ENCODE data around the gene PGPEP1. TPM values are rescaled to one million over a fixed set of nuclear protein-coding genes. Genes with fewer than 3 reads are reported as not detected.

The PGPEP1 gene
- polyA plus RNA-seq, 1 of the 3 experiments (the other 2 are of a cell fraction) = 13.8 TPM

DNA sequence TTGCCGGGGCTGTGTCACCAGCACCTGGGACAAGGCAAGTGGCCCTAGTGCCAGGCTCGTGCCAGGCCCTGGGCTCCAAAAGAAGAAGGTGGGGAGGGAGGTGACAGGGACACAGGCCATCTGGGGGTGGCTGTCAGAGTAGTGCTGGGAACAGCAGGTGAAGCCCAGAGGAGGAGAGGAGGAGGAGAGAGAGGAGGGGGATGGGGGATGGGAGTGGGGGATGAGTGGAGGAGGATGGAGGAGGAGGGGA is 36.3 kb upstream of the PGPEP1 start:
- Histone ChIP-seq H3K27me3 (ENCODE audit: insufficient read depth) (no peaks in the 10 kb centered on the region), H3K4me3 (ENCODE audit: low read depth in 2 of 2, low read length in 1 of 2) (peak overlapping the region in 1 of 2 experiments; percentile 60; a peak in 2 of 4 replicates), H3K27ac (ENCODE audit: low read depth in 2 of 2, low read length in 1 of 2) (peak overlapping the region; percentile 97 to 98)

DNA sequence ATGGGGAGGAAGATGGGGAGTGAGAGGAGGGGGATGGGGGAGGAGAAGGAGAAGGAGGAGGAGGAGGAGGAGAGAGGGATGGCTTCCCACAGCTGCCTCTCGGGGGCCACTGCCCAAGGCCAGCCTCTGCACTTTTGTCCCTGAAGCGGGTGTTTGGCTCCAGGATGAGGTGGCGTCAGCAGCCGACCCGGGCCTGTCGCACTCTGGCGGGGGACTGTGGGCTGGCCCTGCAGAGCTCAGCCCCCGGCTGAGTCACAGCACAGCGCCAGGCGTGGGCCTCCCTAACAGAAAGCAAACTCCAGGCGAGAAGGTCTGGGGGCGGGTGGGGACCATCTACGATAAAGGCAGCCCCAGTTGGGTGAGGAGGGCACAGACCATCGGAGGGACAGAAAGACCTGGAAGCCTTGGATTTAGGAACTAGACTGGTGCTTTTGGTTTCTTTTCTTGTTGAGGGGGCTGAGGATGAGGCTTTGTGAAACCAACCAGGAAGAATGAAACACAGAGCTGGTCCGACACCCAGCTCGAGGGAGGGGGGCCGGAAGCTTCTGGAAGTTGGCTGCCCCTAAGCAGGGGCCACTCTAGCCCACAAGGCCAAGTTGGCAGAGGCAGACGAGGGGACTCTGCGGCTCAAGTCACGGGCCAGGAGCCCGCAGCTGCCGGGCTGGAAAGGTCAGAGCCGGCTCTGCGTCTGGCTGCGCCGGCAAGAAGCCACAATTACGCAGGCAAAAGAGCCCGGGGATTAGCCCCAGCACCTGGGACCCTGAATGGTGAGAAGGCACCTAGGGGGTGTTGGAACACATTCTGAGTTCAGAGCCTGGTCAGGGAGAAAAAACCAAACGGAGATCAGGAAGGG is 35.7 kb upstream of the PGPEP1 start:
- Histone ChIP-seq H3F3A (replicated peaks; ENCODE audit: insufficient read depth) (peaks cover 25% of the 10 kb centered on the region), H3K79me2 (ENCODE audit: insufficient read depth) (no peaks in the 10 kb centered on the region), H3K27me3 (ENCODE audit: insufficient read depth) (no peaks in the 10 kb centered on the region), H2AFZ (ENCODE audit: low read depth) (peak overlapping the region; percentile 84), H3K27ac (ENCODE audit: low read depth in 2 of 2, low read length in 1 of 2) (peak overlapping the region; percentile 97 to 98), H3K36me3 (replicated peaks in 1 of 2; ENCODE audit: control insufficient read depth in 1 of 2, insufficient read depth in 2 of 2, low read length in 1 of 2) (peaks cover 0 to 31% of the 10 kb centered on the region in 2 experiments), H3K4me3 (ENCODE audit: low read depth in 2 of 2, low read length in 1 of 2) (peak overlapping the region; percentile 19 to 60), H3K4me2 (peak overlapping the region; percentile 97), H3K4me1 (ENCODE audit: control insufficient read depth in 1 of 2, insufficient read depth in 2 of 2, low read depth in 1 of 2, low read length in 1 of 2) (peaks cover 23% of the 10 kb centered on the region in 2 experiments; a peak in 3 of 4 replicates), H3K9ac (peak overlapping the region; percentile 90), H4K20me1 (ENCODE audit: insufficient read depth) (no peaks in the 10 kb centered on the region), H3K9me3 (no peaks in the 10 kb centered on the region), H3K9me2 (no peaks in the 10 kb centered on the region)
- ChIA-PET CTCF (interaction anchor here (1.0 to 5.1 kb wide), 8 partner anchors 12 to 53 kb away, joined by 3 to 69 read pairs (median 5); partner anchors contain the start of genes JUND and LSM4), POLR2A (interaction anchor here (1.8 to 2.9 kb wide), 4 partner anchors 12 to 114 kb away, joined by 4 to 50 read pairs (median 22); partner anchors contain the start of genes JUND, LSM4 and SSBP4)
- WGBS (ENCODE audit: low lambda C conversion rate) = 3% methylated on average over 18 of the region's 29 CpGs
- peak; percentile 92 for DNase-seq
- TF ChIP-seq POLR2AphosphoS5 (IDR thresholded peaks at IDR 0.05; ENCODE audit: low read depth, low read length) = peak; percentile 75
- TF ChIP-seq, protein P1, sequence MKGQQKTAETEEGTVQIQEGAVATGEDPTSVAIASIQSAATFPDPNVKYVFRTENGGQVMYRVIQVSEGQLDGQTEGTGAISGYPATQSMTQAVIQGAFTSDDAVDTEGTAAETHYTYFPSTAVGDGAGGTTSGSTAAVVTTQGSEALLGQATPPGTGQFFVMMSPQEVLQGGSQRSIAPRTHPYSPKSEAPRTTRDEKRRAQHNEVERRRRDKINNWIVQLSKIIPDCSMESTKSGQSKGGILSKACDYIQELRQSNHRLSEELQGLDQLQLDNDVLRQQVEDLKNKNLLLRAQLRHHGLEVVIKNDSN (IDR thresholded peaks at IDR 0.05; ENCODE audit: borderline replicate concordance, low read depth) = no peak
- TF ChIP-seq RXRA (IDR thresholded peaks at IDR 0.05; ENCODE audit: borderline replicate concordance, low read depth) = no peak
- peak; percentile 52; the same call in 1 of the 2 replicates for TF ChIP-seq TCF12 (IDR thresholded peaks at IDR 0.05)
- no peak for TF ChIP-seq GABPA (IDR thresholded peaks at IDR 0.05; ENCODE audit: low read depth)
- TF ChIP-seq EP300 (IDR thresholded peaks at IDR 0.05; ENCODE audit: borderline replicate concordance in 1 of 2, low read depth in 1 of 2, low read length in 1 of 2) = no peak
- no peak for TF ChIP-seq YY1 (IDR thresholded peaks at IDR 0.05; ENCODE audit: low read depth)
- TF ChIP-seq NFIC (IDR thresholded peaks at IDR 0.05; ENCODE audit: borderline replicate concordance) = no peak
- TF ChIP-seq NRF1 (IDR thresholded peaks at IDR 0.05; ENCODE audit: low read depth, low read length) = no peak
- TF ChIP-seq, protein P2, sequence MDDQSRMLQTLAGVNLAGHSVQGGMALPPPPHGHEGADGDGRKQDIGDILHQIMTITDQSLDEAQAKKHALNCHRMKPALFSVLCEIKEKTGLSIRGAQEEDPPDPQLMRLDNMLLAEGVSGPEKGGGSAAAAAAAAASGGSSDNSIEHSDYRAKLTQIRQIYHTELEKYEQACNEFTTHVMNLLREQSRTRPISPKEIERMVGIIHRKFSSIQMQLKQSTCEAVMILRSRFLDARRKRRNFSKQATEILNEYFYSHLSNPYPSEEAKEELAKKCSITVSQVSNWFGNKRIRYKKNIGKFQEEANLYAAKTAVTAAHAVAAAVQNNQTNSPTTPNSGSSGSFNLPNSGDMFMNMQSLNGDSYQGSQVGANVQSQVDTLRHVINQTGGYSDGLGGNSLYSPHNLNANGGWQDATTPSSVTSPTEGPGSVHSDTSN (IDR thresholded peaks at IDR 0.05) = no peak
- no peak for TF ChIP-seq FOXJ3 (CRISPR knock-in tag; IDR thresholded peaks at IDR 0.05)
- peak; percentile 72 for TF ChIP-seq CHD2 (IDR thresholded peaks at IDR 0.05; ENCODE audit: low read length, partially characterized antibody)
- TF ChIP-seq, protein P3, sequence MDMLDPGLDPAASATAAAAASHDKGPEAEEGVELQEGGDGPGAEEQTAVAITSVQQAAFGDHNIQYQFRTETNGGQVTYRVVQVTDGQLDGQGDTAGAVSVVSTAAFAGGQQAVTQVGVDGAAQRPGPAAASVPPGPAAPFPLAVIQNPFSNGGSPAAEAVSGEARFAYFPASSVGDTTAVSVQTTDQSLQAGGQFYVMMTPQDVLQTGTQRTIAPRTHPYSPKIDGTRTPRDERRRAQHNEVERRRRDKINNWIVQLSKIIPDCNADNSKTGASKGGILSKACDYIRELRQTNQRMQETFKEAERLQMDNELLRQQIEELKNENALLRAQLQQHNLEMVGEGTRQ (IDR thresholded peaks at IDR 0.05; ENCODE audit: borderline replicate concordance, low read depth, low read length) = no peak
- no peak for TF ChIP-seq SIN3A (IDR thresholded peaks at IDR 0.05; ENCODE audit: borderline replicate concordance, low read depth, low read length)
- TF ChIP-seq SMC3 (IDR thresholded peaks at IDR 0.05; ENCODE audit: low read depth, low read length) = no peak
- TF ChIP-seq, protein P4, sequence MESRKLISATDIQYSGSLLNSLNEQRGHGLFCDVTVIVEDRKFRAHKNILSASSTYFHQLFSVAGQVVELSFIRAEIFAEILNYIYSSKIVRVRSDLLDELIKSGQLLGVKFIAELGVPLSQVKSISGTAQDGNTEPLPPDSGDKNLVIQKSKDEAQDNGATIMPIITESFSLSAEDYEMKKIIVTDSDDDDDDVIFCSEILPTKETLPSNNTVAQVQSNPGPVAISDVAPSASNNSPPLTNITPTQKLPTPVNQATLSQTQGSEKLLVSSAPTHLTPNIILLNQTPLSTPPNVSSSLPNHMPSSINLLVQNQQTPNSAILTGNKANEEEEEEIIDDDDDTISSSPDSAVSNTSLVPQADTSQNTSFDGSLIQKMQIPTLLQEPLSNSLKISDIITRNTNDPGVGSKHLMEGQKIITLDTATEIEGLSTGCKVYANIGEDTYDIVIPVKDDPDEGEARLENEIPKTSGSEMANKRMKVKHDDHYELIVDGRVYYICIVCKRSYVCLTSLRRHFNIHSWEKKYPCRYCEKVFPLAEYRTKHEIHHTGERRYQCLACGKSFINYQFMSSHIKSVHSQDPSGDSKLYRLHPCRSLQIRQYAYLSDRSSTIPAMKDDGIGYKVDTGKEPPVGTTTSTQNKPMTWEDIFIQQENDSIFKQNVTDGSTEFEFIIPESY (IDR thresholded peaks at IDR 0.05; ENCODE audit: borderline replicate concordance, low read depth) = no peak
- no peak for TF ChIP-seq RFX5 (IDR thresholded peaks at IDR 0.05; ENCODE audit: low read length)

More for the DNA sequence above, 36.3 kb upstream of the PGPEP1 start:
- Histone ChIP-seq H3K9me2 (no peaks in the 10 kb centered on the region), H3K9ac (peak overlapping the region; percentile 90), H3K4me2 (peak overlapping the region; percentile 97), H3K4me1 (ENCODE audit: control insufficient read depth in 1 of 2, insufficient read depth in 2 of 2, low read depth in 1 of 2, low read length in 1 of 2) (peaks cover 23% of the 10 kb centered on the region in 2 experiments; a peak in 3 of 4 replicates), H3K9me3 (no peaks in the 10 kb centered on the region), H3F3A (replicated peaks; ENCODE audit: insufficient read depth) (peaks cover 26% of the 10 kb centered on the region), H3K79me2 (ENCODE audit: insufficient read depth) (no peaks in the 10 kb centered on the region), H2AFZ (ENCODE audit: low read depth) (peak overlapping the region; percentile 84; the same call in 1 of the 2 replicates), H4K20me1 (ENCODE audit: insufficient read depth) (no peaks in the 10 kb centered on the region), H3K36me3 (replicated peaks in 1 of 2; ENCODE audit: control insufficient read depth in 1 of 2, insufficient read depth in 2 of 2, low read length in 1 of 2) (peaks cover 0 to 26% of the 10 kb centered on the region in 2 experiments)
- ChIA-PET POLR2A (interaction anchor here (1.8 to 2.9 kb wide), 4 partner anchors 12 to 114 kb away, joined by 4 to 50 read pairs (median 22); partner anchors contain the start of genes JUND, LSM4 and SSBP4), CTCF (interaction anchor here (1.0 to 5.1 kb wide), 6 partner anchors 12 to 45 kb away, joined by 3 to 69 read pairs (median 5); partner anchors contain the start of genes JUND and LSM4)
- WGBS (ENCODE audit: low lambda C conversion rate) = 29% methylated on average over 2 of the region's 2 CpGs
- no peak for DNase-seq
- TF ChIP-seq, protein P2 (IDR thresholded peaks at IDR 0.05) = no peak
- 0 out of 2 replicates have a peak, but pooled peaks have one; percentile 8 for TF ChIP-seq MXI1 (IDR thresholded peaks at IDR 0.05; ENCODE audit: low read depth, low read length)

All from SK-N-SH (cell line).